Measurements from ENCODE around the gene PHF19.

Gene PHF19

DNA sequence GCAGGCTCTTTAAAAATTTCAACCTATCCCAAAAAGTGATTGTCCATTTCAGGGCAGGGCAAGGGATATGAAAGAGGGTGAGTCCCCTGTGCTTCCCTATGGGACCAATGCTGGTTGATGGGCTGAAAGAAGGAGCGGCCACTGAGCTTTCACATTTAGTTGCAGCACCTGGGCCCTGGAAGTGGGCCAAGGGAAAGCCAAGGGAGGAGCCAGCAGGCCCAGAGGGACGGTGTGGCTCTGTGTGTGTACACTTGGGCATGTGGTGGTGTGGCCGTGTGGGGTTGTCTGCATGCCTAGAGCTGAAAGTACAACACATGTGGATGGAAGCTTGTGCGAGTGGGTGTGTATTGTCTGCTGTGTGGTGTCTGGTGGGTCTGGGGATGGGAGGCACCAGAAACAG, 20.3 kb downstream of the PHF19 start:
- no peak for DNase-seq (ENCODE audit: low read depth, low spot score)
- Histone ChIP-seq H3K4me3 (ENCODE audit: insufficient read length, low read depth) (no peak overlapping the region), H3K9me3 (ENCODE audit: insufficient read depth, low read length) (no peaks in the 10 kb centered on the region), H3K27me3 (ENCODE audit: insufficient read depth, insufficient read length) (no peaks in the 10 kb centered on the region), H3K36me3 (ENCODE audit: insufficient read depth, insufficient read length, low read length) (peaks cover 67% of the 10 kb centered on the region), H3K9ac (ENCODE audit: insufficient read length, low read depth) (no peak overlapping the region), H3K4me1 (ENCODE audit: insufficient read depth, insufficient read length) (peaks cover 6% of the 10 kb centered on the region)
- TF ChIP-seq YY1 (IDR thresholded peaks at IDR 0.05; ENCODE audit: insufficient read depth, insufficient read length): no peak

DNA sequence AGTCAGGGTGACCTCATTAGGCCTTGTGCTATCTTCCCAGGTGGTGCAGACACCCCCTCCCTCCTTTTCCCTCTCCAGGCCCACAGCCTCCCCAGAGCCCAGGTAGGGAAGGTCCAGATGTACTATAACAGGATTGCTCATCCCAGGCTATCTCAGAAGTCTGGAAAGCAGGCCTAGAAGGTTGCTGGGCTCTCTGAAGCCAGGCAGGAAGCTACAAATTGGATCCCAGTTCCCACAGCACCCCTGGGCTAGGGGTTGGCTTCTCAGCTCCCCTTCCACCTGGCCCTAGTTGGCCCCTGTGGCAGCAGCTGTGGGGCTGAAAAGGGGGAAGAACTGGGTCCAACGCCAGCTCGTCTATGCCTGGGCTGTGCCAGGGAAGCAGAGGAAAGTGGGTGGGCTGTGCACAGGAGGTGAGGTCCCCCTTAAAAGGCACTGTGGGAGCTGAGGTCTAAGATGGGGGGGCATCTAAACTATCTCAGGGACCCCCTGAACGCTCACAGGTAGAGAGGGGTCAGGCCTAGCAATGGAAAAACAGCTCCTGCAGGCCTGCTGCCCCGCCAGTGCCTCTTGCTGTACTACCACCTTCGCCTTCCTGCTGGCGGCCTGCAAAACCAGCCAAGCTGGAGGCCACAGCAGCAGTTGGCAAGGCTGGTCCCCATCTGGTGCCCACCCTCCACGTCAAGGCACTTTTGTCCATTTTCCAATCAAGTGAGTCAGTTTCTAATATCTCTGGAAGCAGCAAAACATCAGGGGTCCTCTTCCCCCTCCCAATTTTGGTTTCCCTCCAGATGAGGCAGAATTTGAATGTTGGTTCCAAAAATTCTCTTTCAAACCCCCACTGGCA, 20.9 kb downstream of the PHF19 start:
- no peak for TF ChIP-seq YY1 (IDR thresholded peaks at IDR 0.05; ENCODE audit: insufficient read depth, insufficient read length)
- no peak for TF ChIP-seq ZNF274 (IDR thresholded peaks at IDR 0.05; ENCODE audit: low read depth, low read length)
- no peak for TF ChIP-seq SUZ12 (IDR thresholded peaks at IDR 0.05; ENCODE audit: extremely low read depth, insufficient read depth, insufficient read length)
- Histone ChIP-seq H3K4me3 (ENCODE audit: insufficient read length, low read depth) (no peak overlapping the region), H3K36me3 (ENCODE audit: insufficient read depth, insufficient read length, low read length) (peaks cover 60% of the 10 kb centered on the region), H3K4me1 (ENCODE audit: insufficient read depth, insufficient read length) (peaks cover 12% of the 10 kb centered on the region), H3K27me3 (ENCODE audit: insufficient read depth, insufficient read length) (no peaks in the 10 kb centered on the region), H3K9me3 (ENCODE audit: insufficient read depth, low read length) (no peaks in the 10 kb centered on the region), H3K9ac (ENCODE audit: insufficient read length, low read depth) (no peak overlapping the region)
- DNase-seq (ENCODE audit: low read depth, low spot score): no peak

DNA sequence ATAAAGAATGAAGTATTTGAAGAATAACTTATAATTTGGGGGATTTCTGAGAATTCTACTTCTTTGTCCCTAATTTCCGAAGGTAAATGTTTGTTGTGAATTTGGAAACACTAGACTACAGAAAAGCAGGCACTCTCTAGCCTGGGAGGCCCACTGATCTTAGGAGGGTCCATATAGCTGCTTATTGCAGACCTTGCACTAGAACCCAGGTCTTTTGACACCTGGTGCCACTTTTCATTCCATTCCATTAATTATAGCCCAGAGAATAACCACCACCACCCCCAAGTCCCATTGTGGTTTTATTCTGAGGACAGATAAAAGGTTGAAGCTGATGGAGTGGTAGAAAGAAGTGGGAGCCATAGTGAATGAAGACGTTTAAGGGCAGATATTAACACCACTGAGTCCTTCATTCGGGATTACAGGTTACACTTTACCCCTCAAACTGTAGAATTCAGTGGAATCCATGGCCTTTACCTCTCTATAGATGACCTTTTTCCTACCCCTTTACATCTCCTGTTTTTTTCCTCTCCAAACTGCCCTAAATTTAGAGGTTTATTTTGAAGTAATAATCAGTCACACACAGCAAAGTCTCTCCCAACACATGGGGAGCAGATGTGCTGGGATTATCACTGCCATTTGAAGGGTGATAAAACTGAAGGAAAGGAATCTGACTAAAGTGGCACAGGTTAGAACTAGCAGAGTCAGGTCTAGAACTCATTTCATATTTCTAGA, 22.2 kb downstream of the PHF19 start:
- no peak for TF ChIP-seq ZNF274 (IDR thresholded peaks at IDR 0.05; ENCODE audit: low read depth, low read length)
- DNase-seq (ENCODE audit: low read depth, low spot score): no peak
- H3K9me3 ChIP-seq (ENCODE audit: insufficient read depth, low read length): no peaks in the 10 kb centered on the region
- H3K27me3 ChIP-seq (ENCODE audit: insufficient read depth, insufficient read length): no peaks in the 10 kb centered on the region
- no peak overlapping the region for H3K9ac ChIP-seq (ENCODE audit: insufficient read length, low read depth)
- H3K36me3 ChIP-seq (ENCODE audit: insufficient read depth, insufficient read length, low read length): peaks cover 48% of the 10 kb centered on the region
- H3K4me3 ChIP-seq (ENCODE audit: insufficient read length, low read depth): no peak overlapping the region
- peaks cover 12% of the 10 kb centered on the region for H3K4me1 ChIP-seq (ENCODE audit: insufficient read depth, insufficient read length)

DNA sequence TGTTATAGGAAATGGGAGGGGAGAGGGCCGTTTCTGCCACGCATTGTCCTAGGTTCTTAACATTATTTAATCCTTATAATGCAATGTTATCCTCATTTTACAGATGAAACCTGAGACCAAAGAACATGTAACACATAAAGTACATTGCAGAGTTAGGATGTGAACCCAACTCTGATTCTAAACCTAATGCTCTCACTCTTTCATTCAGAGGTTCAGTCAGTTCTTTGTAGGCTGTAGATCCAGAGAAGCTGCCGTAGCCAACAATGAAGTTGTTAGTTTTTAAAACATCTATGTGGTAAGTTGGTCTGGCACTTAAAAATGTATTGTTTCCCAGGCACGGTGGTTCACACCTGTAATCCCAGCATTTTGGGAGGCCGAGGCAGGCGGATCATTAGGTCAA, 23.8 kb downstream of the PHF19 start:
- DNase-seq (ENCODE audit: low read depth, low spot score): no peak
- Histone ChIP-seq H3K4me1 (ENCODE audit: insufficient read depth, insufficient read length) (peaks cover 12% of the 10 kb centered on the region), H3K36me3 (ENCODE audit: insufficient read depth, insufficient read length, low read length) (peaks cover 34% of the 10 kb centered on the region)

DNA sequence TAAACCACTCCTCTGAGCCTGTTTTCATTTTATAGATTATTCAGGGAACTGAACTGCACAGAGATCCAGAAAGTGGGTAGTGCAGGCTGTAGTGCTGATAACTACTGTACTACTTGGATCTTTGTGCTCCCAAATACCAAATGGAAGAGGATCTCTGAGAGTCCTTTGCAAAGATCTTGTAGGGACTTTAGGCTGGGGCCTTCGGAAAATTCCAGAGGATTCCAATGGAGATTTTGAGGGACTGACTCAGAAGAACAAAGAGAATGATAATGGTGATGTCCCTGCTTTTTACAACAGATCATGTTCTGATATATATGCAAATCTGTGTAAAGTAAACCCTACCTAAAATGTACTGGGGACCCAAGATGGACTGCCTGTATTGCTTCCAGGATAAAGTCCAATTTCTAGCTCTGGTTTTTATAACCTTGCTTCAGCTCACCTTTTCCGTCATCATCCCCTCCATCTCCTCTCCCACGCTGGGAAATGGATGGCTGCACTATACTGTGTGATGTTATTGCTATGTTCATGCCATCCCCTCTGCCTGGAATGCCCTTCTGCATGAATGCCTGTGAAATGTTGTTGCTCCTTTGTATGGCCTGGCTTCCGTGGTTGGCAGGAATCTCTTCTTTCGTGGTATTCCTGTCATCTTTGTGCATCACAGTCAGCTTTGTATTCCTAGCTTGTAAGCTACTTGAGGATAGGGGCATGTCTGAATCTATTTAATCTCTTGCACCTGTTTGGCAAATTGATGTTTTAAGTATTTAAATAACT, 24.6 kb downstream of the PHF19 start:
- peak; percentile 76 for DNase-seq (ENCODE audit: low read depth, low spot score)
- H3K9me3 ChIP-seq (ENCODE audit: insufficient read depth, low read length): no peaks in the 10 kb centered on the region
- H3K9ac ChIP-seq (ENCODE audit: insufficient read length, low read depth): no peak overlapping the region
- peaks cover 12% of the 10 kb centered on the region for H3K4me1 ChIP-seq (ENCODE audit: insufficient read depth, insufficient read length)
- H3K27me3 ChIP-seq (ENCODE audit: insufficient read depth, insufficient read length): no peaks in the 10 kb centered on the region
- peaks cover 26% of the 10 kb centered on the region for H3K36me3 ChIP-seq (ENCODE audit: insufficient read depth, insufficient read length, low read length)
- no peak for TF ChIP-seq ZNF274 (IDR thresholded peaks at IDR 0.05; ENCODE audit: low read depth, low read length)
- H3K4me3 ChIP-seq (ENCODE audit: insufficient read length, low read depth): no peak overlapping the region

More for the DNA sequence above, 23.8 kb downstream of the PHF19 start:
- Histone ChIP-seq H3K27me3 (ENCODE audit: insufficient read depth, insufficient read length) (no peaks in the 10 kb centered on the region), H3K9me3 (ENCODE audit: insufficient read depth, low read length) (no peaks in the 10 kb centered on the region), H3K9ac (ENCODE audit: insufficient read length, low read depth) (no peak overlapping the region), H3K4me3 (ENCODE audit: insufficient read length, low read depth) (no peak overlapping the region)
- TF ChIP-seq YY1 (IDR thresholded peaks at IDR 0.05; ENCODE audit: insufficient read depth, insufficient read length): no peak
- no peak for TF ChIP-seq ZNF274 (IDR thresholded peaks at IDR 0.05; ENCODE audit: low read depth, low read length)
- TF ChIP-seq SUZ12 (IDR thresholded peaks at IDR 0.05; ENCODE audit: extremely low read depth, insufficient read depth, insufficient read length): no peak

DNA sequence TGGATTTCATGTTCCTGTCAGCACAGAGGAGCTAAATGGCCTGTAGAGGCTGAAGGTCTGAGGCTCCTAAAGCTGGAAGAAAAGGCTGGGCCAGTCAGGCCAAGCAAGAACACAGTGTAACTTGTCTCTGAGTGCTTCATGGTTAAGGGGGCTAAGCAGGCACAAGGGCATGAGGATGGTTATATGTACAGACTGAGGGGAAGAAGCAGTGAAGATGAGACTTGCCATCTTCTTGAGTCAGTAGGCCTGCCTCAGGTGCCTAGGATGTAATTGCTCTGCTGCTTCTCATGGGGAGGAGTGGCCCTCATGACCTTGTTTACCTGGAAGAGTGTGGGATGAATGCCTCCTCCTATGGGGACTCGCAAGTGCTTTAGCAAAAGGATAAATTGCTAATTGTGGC, 25.5 kb downstream of the PHF19 start:
- peaks cover 17% of the 10 kb centered on the region for H3K36me3 ChIP-seq (ENCODE audit: insufficient read depth, insufficient read length, low read length)
- no peaks in the 10 kb centered on the region for H3K9me3 ChIP-seq (ENCODE audit: insufficient read depth, low read length)
- DNase-seq (ENCODE audit: low read depth, low spot score): no peak
- H3K27me3 ChIP-seq (ENCODE audit: insufficient read depth, insufficient read length): no peaks in the 10 kb centered on the region
- no peak overlapping the region for H3K9ac ChIP-seq (ENCODE audit: insufficient read length, low read depth)
- TF ChIP-seq YY1 (IDR thresholded peaks at IDR 0.05; ENCODE audit: insufficient read depth, insufficient read length): no peak
- TF ChIP-seq SUZ12 (IDR thresholded peaks at IDR 0.05; ENCODE audit: extremely low read depth, insufficient read depth, insufficient read length): no peak
- TF ChIP-seq ZNF274 (IDR thresholded peaks at IDR 0.05; ENCODE audit: low read depth, low read length): no peak
- peaks cover 12% of the 10 kb centered on the region for H3K4me1 ChIP-seq (ENCODE audit: insufficient read depth, insufficient read length)
- no peak overlapping the region for H3K4me3 ChIP-seq (ENCODE audit: insufficient read length, low read depth)

DNA sequence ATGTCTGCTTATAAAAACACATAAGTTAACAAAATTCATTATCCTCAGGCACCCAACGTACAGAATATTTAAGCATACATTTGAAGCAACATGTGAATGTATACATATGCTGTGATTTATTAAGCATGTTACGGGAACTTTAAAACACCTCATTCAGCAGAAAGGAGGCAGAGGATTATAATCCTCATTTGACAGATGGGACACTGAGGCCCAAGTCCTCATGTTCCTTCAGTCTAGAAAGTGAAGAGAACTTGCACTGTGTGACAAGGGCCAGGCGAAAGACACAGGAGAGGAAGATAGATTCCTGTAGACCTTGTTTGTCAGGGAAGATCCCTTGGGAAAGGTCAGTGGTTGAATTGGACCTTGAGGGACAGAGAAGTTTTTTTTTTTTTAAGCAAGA, 26.7 kb downstream of the PHF19 start:
- Histone ChIP-seq H3K9ac (ENCODE audit: insufficient read length, low read depth) (no peak overlapping the region), H3K27me3 (ENCODE audit: insufficient read depth, insufficient read length) (no peaks in the 10 kb centered on the region)

More for the DNA sequence above, 26.7 kb downstream of the PHF19 start:
- H3K4me1 ChIP-seq (ENCODE audit: insufficient read depth, insufficient read length): peaks cover 12% of the 10 kb centered on the region
- no peak overlapping the region for H3K4me3 ChIP-seq (ENCODE audit: insufficient read length, low read depth)
- no peaks in the 10 kb centered on the region for H3K9me3 ChIP-seq (ENCODE audit: insufficient read depth, low read length)
- TF ChIP-seq SUZ12 (IDR thresholded peaks at IDR 0.05; ENCODE audit: extremely low read depth, insufficient read depth, insufficient read length): no peak
- no peak for TF ChIP-seq ZNF274 (IDR thresholded peaks at IDR 0.05; ENCODE audit: low read depth, low read length)
- TF ChIP-seq YY1 (IDR thresholded peaks at IDR 0.05; ENCODE audit: insufficient read depth, insufficient read length): no peak
- no peak for DNase-seq (ENCODE audit: low read depth, low spot score)
- peaks cover 13% of the 10 kb centered on the region for H3K36me3 ChIP-seq (ENCODE audit: insufficient read depth, insufficient read length, low read length)
